NCI-H446 (cell line): ENCODE results near the gene C2orf80.
"Not testable (repeated sequence)": the region's sequence is repeated elsewhere in the genome, so short reads cannot be mapped to it uniquely, and the experiment has no call there.

Source experiments
- DNase-seq, 2 experiments: peaks; one replicate each; lab custom pipeline; 2025; lab: John Stamatoyannopoulos, UW

Gene C2orf80

DNA sequence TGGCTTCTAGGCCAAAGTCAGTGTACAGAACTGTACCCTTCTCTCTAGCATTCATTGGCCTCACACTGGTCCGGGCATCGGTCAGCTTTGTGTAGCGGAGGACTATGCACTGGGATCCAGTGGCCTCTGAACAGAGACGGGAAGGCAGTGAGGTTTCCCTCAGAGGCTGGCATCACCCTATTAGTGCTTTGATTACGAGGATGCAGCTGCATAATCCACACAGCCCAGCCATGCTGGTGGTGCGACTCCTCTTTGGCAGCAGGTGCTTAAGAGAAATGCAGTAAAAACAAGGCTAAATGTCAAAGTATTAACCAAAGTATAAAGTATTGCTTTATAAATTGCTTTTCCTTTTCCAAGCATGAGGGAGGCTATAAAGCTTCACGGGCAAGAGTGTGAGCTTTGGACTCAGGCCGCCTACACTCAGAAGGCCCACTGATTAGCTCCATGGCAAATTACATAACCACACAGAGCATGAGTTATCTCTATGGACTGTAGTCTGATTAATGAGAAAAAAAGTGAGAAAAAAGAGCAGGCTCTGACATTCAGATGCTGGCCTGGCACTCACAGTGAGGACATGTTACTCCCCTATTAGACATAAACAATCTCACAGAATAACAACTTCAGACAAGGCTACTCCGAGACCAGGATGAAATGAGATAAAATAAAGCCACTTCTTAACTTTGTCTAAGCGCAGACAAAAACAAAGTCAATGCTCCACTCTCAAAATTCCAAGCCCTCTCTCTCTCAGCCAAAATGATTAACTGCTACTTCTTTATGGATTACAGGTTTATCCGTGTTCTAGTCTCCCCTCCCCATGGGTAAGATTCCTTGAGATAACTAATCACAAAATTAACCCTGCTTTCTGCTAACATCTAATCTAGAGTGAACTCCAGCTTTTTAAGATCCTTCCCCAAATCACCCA is 53.8 kb downstream of the C2orf80 start:
- DNase-seq = no peak

DNA sequence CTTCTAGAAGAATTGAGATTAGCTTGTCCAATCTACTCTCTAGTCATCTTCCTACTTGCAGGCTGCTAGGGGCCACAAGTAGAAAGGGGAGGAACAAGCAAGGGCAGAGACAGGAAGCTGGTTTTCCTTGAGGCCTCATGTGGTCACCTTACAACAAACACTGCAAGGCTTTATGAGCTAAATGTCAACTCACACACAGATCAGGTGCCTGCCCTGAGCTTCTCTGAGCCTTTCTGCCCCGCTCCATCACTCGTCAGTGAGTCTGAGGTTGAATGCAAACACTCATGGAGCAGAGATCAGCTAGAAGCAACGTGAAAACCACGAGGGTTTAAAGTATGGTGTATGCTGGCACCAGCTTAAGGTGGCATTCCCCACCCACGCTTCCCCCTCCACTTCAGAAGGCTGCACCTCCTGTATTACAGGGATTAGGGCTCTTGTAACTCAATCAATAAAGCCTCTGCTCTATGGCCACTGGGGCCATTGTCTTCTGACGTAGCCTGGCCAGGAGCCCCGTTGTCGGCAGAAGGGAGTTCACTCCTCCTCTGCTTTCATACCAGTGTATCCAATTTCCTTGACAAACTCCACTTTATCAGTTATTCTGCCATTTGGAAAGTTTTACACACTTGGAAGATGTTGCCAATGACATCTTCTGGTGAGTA is 54.8 kb downstream of the C2orf80 start:
- DNase-seq = no peak

DNA sequence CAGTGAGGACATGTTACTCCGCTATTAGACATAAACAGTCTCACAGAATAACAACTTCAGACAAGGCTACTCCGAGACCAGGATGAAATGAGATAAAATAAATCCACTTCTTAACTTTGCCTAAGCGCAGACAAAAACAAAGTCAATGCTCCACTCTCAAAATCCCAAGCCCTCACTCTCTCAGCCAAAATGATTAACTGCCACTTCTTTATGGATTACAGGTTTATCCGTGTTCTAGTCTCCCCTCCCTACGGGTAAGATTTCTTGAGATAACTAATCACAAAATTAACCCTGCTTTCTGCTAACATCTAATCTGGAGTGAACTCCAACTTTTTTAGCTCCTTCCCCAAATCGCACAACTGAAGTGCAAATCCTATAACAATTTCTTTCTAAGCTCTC is 59.1 kb downstream of the C2orf80 start:
- no peak for DNase-seq

DNA sequence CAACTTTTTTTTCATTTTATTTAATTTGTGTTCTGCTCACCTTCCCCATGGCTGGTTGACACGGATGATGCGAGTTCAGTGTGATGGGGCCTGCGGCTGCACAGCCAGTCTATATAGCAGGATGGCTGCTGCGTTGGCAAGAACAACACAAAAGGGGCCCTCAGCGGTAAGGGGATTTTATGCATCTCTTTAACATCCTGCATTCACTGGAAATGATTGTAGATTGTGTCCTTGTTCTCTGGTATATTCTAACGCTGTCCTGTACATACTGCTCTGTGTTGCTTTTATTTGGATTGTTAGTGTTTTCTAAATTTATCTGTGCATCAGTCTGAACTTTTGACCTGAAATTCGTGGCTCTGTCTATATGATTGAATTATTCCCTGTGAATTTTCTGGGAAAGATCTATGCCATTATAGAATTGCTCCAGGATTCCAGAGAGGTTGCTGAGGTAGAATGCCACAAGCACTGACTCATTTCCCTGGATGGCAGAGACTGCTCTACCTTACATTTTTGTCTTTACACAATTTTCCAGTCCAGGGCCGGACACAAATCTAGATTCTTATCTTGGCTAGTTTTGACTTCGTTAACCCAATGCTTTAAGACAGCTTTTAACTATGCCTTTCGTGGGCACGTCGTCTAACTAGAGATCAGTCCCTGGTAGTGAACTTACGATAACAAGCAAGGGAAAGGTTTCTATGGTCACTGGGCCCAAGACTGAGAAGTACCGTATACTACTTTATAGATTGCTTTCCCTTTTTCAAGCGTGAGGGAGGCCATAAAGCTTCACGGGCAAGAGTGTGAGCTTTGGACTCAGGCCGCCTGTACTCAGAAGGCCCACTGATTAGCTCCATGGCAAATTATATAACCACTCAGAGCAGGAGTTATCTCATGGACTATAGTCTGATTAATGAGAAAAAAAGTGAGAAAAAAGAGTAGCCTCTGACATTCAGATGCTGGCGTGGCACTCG is 59.8 kb downstream of the C2orf80 start, which contains the start of gene CRYGC:
TSS of gene CRYGC (minus strand) at position 85 of the 968 bp plus-strand sequence. CDS start at position 49, 36 bp downstream.
- DNase-seq = no peak

DNA sequence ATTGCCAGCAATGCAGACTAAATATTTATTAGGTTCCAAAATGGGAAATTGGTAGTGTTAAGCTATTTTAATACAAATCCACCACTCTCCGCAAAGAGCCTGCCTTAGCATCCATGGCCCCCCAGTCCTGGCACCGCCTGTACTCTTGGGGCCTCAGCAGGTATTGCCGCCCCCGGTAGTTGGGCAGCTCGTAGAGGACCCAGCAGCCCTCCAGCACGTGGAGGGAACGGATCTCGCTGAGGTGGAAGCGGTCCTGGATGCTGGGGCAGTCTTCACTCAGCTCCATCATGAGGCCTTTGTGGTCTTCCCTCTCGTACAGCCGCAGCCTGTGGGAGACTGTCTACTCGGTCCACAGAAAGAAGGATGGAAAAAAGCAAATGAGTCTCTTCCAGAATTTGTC is 61.7 kb downstream of the C2orf80 start:
- no peak for DNase-seq

DNA sequence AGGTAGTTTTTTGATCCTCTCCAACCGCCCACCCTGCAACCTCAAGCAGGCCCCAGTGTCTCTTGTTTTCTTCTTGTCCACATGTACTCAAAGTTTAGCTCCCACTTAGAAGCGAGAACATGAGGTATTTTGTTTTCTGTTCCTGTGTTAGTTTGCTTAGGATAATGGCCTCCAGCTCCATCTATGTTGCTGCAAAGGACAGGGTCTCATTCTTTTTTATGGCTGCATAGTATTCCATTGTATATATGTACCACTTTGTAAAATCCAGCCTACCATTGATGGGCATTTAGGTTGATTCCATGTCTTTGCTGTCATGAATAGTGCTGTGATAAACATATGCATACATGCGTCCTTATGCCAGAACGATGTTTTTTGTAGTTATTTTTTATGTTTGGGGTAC is 62.7 kb downstream of the C2orf80 start:
- DNase-seq = no peak

DNA sequence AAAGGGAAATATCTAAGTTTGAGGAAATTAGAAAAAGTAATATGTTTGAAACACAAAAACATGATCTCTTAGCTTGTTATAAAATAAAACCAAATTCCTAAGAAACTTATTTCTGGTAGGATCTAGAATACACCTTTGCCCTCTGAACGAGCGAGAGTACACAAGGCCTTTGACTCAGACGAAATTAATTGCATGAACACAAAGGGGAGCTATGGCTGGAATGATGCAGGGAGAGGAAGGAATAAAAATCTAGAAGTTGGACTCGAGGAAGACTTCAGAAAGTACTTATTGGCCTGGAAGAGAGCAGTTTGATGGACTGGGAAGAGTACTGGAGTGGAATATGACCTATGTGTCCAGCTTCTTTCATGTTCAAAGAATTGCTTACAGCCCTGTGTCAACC is 64.6 kb downstream of the C2orf80 start:
- DNase-seq = no peak

DNA sequence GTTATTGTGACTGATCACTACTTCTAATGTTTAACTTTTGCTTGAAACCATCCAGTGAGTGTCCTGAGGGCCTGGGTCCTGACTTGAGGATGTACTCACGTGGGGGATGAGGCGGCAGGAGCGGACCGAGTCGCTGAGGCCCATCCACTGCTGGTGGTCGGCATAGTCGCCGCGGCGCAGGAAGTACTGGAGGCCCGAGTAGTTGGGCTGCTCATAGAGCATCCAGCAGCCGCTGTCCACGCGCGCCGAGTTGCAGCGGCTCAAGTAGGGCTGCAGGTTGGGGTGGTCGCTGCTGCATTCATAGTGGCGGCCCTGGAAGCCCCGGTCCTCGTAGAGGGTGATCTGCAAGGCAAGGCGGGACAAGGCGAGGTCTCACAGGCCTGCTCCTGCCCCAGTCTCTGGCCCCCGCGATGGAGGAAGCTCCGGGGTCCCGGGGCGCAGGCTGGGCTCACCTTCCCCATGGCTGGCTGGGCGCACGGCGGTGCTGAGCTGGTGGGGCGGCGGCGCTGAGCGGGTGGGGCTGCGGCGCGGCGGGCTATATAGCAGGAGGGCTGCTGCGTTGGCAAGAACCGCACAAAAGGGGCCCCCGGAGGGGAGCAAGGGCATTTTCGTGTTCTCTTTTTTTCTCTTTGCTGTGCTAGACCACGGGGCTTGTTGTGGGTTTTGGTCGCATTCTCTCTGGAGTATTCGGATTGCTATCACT is 65.7 kb downstream of the C2orf80 start, which contains the start of gene CRYGD:
TSS of gene CRYGD (minus strand) at position 512 of the 703 bp plus-strand sequence. CDS start at position 461, 51 bp downstream.
- DNase-seq = not testable (repeated sequence)

DNA sequence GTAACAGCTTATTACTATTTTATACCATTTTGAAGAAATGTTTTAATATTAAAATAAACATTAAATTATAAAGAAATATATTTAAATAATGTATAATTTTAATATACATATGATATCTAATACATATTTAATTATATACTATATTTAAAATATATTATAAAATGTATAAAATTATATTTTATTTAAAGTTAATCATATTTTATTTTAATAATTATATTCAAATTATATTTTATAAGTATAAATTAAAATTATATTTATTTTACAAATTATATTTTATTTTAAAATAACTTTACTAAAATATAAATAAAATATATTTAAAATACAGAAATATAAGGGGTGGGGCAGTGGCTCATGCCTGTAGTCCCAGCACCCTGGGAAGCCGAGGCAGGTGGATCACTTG is 67.6 kb downstream of the C2orf80 start:
- DNase-seq = no peak

DNA sequence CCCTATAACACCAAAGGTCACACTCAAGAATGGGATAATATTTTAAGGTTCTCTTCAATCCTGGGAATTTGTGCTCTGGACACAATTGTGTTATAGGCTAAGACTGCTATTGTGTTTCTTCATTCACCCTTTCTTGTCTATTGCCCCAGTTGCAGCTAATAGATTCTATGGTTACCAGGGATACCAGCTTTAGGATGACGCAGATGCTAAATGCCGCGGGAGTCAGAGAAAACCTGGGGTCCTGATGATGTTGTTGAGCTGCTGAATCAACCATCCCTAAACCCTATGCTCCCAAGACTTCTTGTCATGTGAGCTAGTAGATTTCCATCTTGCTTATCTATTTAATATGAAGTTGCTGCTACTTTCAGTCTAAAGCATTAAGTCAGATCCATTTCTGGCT is 70.9 kb downstream of the C2orf80 start:
- DNase-seq = no peak

DNA sequence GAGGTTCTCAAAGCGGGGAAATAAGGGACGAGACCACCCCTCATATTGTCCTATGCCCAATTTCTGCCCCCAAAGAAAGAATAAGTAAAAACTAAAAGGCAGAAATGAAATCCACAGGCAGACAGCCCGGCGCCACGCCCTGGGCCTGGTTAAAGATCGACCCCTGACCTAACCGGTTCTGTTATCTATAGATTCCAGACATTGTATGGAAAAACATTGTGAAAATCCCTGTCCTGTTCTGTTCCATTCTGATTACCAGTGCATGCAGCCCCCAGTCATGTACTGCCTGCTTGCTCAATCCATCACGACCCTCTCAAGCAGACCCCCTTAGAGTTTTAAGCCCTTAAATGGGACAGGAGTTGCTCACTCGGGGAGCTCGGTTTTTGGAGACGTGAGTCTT is 72.4 kb downstream of the C2orf80 start:
- DNase-seq = not testable (repeated sequence)
